ENCODE results near the gene USP26.

DNA sequence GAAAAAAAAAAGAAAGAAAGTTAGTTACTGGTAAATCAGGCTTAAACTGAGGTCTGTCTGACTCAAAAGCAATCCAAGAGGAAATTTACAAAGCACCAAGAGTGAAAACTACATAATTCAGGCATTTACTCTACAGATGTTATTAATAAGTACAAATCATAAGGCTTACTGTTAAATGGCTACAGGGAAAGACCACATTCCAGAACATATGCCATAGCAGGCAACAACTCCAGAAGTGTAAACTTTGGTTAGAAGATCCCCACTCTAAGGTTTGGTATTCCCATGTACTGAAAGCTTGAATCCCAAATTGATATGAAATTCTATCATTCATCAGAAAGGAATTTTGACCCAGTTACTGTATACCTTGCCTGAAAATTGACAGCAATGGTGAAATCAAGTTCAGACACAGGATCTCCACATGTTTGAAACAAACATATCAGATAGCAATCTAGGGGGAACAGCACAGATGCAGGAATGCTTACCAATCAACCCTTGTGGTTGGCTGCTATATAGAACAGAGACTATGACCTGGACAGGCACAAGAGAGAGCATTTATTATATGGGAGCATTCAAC lies 6.6 kb downstream of the USP26 start:
- TF ChIP-seq POLR2A (IDR thresholded peaks at IDR 0.05): no peak
- TF ChIP-seq, protein P1, sequence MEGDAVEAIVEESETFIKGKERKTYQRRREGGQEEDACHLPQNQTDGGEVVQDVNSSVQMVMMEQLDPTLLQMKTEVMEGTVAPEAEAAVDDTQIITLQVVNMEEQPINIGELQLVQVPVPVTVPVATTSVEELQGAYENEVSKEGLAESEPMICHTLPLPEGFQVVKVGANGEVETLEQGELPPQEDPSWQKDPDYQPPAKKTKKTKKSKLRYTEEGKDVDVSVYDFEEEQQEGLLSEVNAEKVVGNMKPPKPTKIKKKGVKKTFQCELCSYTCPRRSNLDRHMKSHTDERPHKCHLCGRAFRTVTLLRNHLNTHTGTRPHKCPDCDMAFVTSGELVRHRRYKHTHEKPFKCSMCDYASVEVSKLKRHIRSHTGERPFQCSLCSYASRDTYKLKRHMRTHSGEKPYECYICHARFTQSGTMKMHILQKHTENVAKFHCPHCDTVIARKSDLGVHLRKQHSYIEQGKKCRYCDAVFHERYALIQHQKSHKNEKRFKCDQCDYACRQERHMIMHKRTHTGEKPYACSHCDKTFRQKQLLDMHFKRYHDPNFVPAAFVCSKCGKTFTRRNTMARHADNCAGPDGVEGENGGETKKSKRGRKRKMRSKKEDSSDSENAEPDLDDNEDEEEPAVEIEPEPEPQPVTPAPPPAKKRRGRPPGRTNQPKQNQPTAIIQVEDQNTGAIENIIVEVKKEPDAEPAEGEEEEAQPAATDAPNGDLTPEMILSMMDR (IDR thresholded peaks at IDR 0.05): no peak

Measured in right lobe of liver (tissue), 4 donors.